ENCODE results near the gene TRIL.

The TRIL gene

GRCh38 chr7:28958980-28959347, 834 bp upstream of the TRIL start:
- H3K27ac ChIP-seq (ENCODE audit: low read depth, low read length) = no peak overlapping the region

GRCh38 chr7:28957751-28958234, 337 bp downstream of the TRIL start:
- Histone ChIP-seq H3K4me3 (ENCODE audit: low read depth in 1 of 2, low read length in 2 of 2) (peak overlapping the region; percentile 64 to 79), H3K4me1 (ENCODE audit: control insufficient read depth in 1 of 2, insufficient read depth in 2 of 2, low read length in 2 of 2) (peaks cover 23 to 37% of the 10 kb centered on the region in 2 donors), H3K9ac (ENCODE audit: low read depth in 1 of 2, low read length in 2 of 2) (peak overlapping the region in 1 of 2 donors; percentile 79), H3K27me3 (ENCODE audit: control insufficient read depth in 1 of 2, insufficient read depth in 2 of 2, low read length in 2 of 2) (peaks cover 6 to 9% of the 10 kb centered on the region in 2 donors), H3K36me3 (ENCODE audit: control insufficient read depth in 1 of 2, insufficient read depth in 2 of 2, low read length in 2 of 2) (no peaks in the 10 kb centered on the region), H3K9me3 (ENCODE audit: control insufficient read depth in 1 of 2, low read length in 2 of 2) (no peaks in the 10 kb centered on the region), H3K27ac (ENCODE audit: low read depth, low read length) (no peak overlapping the region)

More at GRCh38 chr7:28958980-28959347, 834 bp upstream of the TRIL start:
- Histone ChIP-seq H3K9ac (ENCODE audit: low read depth in 1 of 2, low read length in 2 of 2) (no peak overlapping the region), H3K27me3 (ENCODE audit: control insufficient read depth in 1 of 2, insufficient read depth in 2 of 2, low read length in 2 of 2) (peaks cover 6 to 9% of the 10 kb centered on the region in 2 donors), H3K4me3 (ENCODE audit: low read depth in 1 of 2, low read length in 2 of 2) (peak overlapping the region in 1 of 2 donors; percentile 79), H3K4me1 (ENCODE audit: control insufficient read depth in 1 of 2, insufficient read depth in 2 of 2, low read length in 2 of 2) (peaks cover 17 to 37% of the 10 kb centered on the region in 2 donors), H3K9me3 (ENCODE audit: control insufficient read depth in 1 of 2, low read length in 2 of 2) (no peaks in the 10 kb centered on the region), H3K36me3 (ENCODE audit: control insufficient read depth in 1 of 2, insufficient read depth in 2 of 2, low read length in 2 of 2) (no peaks in the 10 kb centered on the region)

GRCh38 chr7:28957064-28957750, 923 bp downstream of the TRIL start:
- Histone ChIP-seq H3K27me3 (ENCODE audit: control insufficient read depth in 1 of 2, insufficient read depth in 2 of 2, low read length in 2 of 2) (peaks cover 6 to 9% of the 10 kb centered on the region in 2 donors), H3K9me3 (ENCODE audit: control insufficient read depth in 1 of 2, low read length in 2 of 2) (no peaks in the 10 kb centered on the region), H3K9ac (ENCODE audit: low read depth in 1 of 2, low read length in 2 of 2) (peak overlapping the region; percentile 59 to 79), H3K36me3 (ENCODE audit: control insufficient read depth in 1 of 2, insufficient read depth in 2 of 2, low read length in 2 of 2) (no peaks in the 10 kb centered on the region), H3K27ac (ENCODE audit: low read depth, low read length) (no peak overlapping the region), H3K4me1 (ENCODE audit: control insufficient read depth in 1 of 2, insufficient read depth in 2 of 2, low read length in 2 of 2) (peaks cover 23 to 37% of the 10 kb centered on the region in 2 donors), H3K4me3 (ENCODE audit: low read depth in 1 of 2, low read length in 2 of 2) (peak overlapping the region; percentile 64 to 79)

- Histone ChIP-seq H3K4me3 (ENCODE audit: low read depth in 1 of 2, low read length in 2 of 2) (peak overlapping the region; percentile 64 to 79), H3K36me3 (ENCODE audit: control insufficient read depth in 1 of 2, insufficient read depth in 2 of 2, low read length in 2 of 2) (no peaks in the 10 kb centered on the region), H3K9me3 (ENCODE audit: control insufficient read depth in 1 of 2, low read length in 2 of 2) (no peaks in the 10 kb centered on the region), H3K27ac (ENCODE audit: low read depth, low read length) (peak overlapping the region; percentile 17), H3K9ac (ENCODE audit: low read depth in 1 of 2, low read length in 2 of 2) (peak overlapping the region; percentile 59 to 79), H3K27me3 (ENCODE audit: control insufficient read depth in 1 of 2, insufficient read depth in 2 of 2, low read length in 2 of 2) (peaks cover 6 to 9% of the 10 kb centered on the region in 2 donors), H3K4me1 (ENCODE audit: control insufficient read depth in 1 of 2, insufficient read depth in 2 of 2, low read length in 2 of 2) (peaks cover 23 to 37% of the 10 kb centered on the region in 2 donors)
These were observed 1.5 kb downstream of the TRIL start for GRCh38 chr7:28956608-28957063.

- peak overlapping the region; percentile 64 to 79 for H3K4me3 ChIP-seq (ENCODE audit: low read depth in 1 of 2, low read length in 2 of 2)
- H3K9me3 ChIP-seq (ENCODE audit: control insufficient read depth in 1 of 2, low read length in 2 of 2) = no peaks in the 10 kb centered on the region
- H3K27ac ChIP-seq (ENCODE audit: low read depth, low read length) = peak overlapping the region; percentile 17
- peak overlapping the region; percentile 59 to 79 for H3K9ac ChIP-seq (ENCODE audit: low read depth in 1 of 2, low read length in 2 of 2)
- H3K36me3 ChIP-seq (ENCODE audit: control insufficient read depth in 1 of 2, insufficient read depth in 2 of 2, low read length in 2 of 2) = no peaks in the 10 kb centered on the region
- H3K27me3 ChIP-seq (ENCODE audit: control insufficient read depth in 1 of 2, insufficient read depth in 2 of 2, low read length in 2 of 2) = peaks cover 6 to 9% of the 10 kb centered on the region in 2 donors
- peaks cover 23 to 37% of the 10 kb centered on the region in 2 donors for H3K4me1 ChIP-seq (ENCODE audit: control insufficient read depth in 1 of 2, insufficient read depth in 2 of 2, low read length in 2 of 2)
These were observed 2.2 kb downstream of the TRIL start for GRCh38 chr7:28955718-28956607.

- peak overlapping the region; percentile 64 to 79 for H3K4me3 ChIP-seq (ENCODE audit: low read depth in 1 of 2, low read length in 2 of 2)
- H3K36me3 ChIP-seq (ENCODE audit: control insufficient read depth in 1 of 2, insufficient read depth in 2 of 2, low read length in 2 of 2) = no peaks in the 10 kb centered on the region
- H3K27ac ChIP-seq (ENCODE audit: low read depth, low read length) = no peak overlapping the region
- peak overlapping the region; percentile 59 to 79 for H3K9ac ChIP-seq (ENCODE audit: low read depth in 1 of 2, low read length in 2 of 2)
- H3K27me3 ChIP-seq (ENCODE audit: control insufficient read depth in 1 of 2, insufficient read depth in 2 of 2, low read length in 2 of 2) = peaks cover 6 to 9% of the 10 kb centered on the region in 2 donors
- H3K9me3 ChIP-seq (ENCODE audit: control insufficient read depth in 1 of 2, low read length in 2 of 2) = no peaks in the 10 kb centered on the region
- peaks cover 23 to 37% of the 10 kb centered on the region in 2 donors for H3K4me1 ChIP-seq (ENCODE audit: control insufficient read depth in 1 of 2, insufficient read depth in 2 of 2, low read length in 2 of 2)
These were observed 2.8 kb downstream of the TRIL start for GRCh38 chr7:28955356-28955717.

- H3K9ac ChIP-seq (ENCODE audit: low read depth in 1 of 2, low read length in 2 of 2) = peak overlapping the region in 1 of 2 donors; percentile 79
- H3K27me3 ChIP-seq (ENCODE audit: control insufficient read depth in 1 of 2, insufficient read depth in 2 of 2, low read length in 2 of 2) = peaks cover 6 to 9% of the 10 kb centered on the region in 2 donors
- peaks cover 23 to 37% of the 10 kb centered on the region in 2 donors for H3K4me1 ChIP-seq (ENCODE audit: control insufficient read depth in 1 of 2, insufficient read depth in 2 of 2, low read length in 2 of 2)
- peak overlapping the region; percentile 64 to 79 for H3K4me3 ChIP-seq (ENCODE audit: low read depth in 1 of 2, low read length in 2 of 2)
- H3K27ac ChIP-seq (ENCODE audit: low read depth, low read length) = no peak overlapping the region
- H3K9me3 ChIP-seq (ENCODE audit: control insufficient read depth in 1 of 2, low read length in 2 of 2) = no peaks in the 10 kb centered on the region
- no peaks in the 10 kb centered on the region for H3K36me3 ChIP-seq (ENCODE audit: control insufficient read depth in 1 of 2, insufficient read depth in 2 of 2, low read length in 2 of 2)
These were observed 3.2 kb downstream of the TRIL start for GRCh38 chr7:28954946-28955345.

GRCh38 chr7:28954471-28954870, 3.7 kb downstream of the TRIL start:
- Histone ChIP-seq H3K4me3 (ENCODE audit: low read depth in 1 of 2, low read length in 2 of 2) (no peak overlapping the region), H3K27me3 (ENCODE audit: control insufficient read depth in 1 of 2, insufficient read depth in 2 of 2, low read length in 2 of 2) (peaks cover 6 to 9% of the 10 kb centered on the region in 2 donors), H3K36me3 (ENCODE audit: control insufficient read depth in 1 of 2, insufficient read depth in 2 of 2, low read length in 2 of 2) (no peaks in the 10 kb centered on the region), H3K9me3 (ENCODE audit: control insufficient read depth in 1 of 2, low read length in 2 of 2) (no peaks in the 10 kb centered on the region), H3K9ac (ENCODE audit: low read depth in 1 of 2, low read length in 2 of 2) (no peak overlapping the region), H3K4me1 (ENCODE audit: control insufficient read depth in 1 of 2, insufficient read depth in 2 of 2, low read length in 2 of 2) (peaks cover 23 to 37% of the 10 kb centered on the region in 2 donors), H3K27ac (ENCODE audit: low read depth, low read length) (no peak overlapping the region)

GRCh38 chr7:28953633-28954032, 4.5 kb downstream of the TRIL start:
- H3K36me3 ChIP-seq (ENCODE audit: control insufficient read depth in 1 of 2, insufficient read depth in 2 of 2, low read length in 2 of 2) = no peaks in the 10 kb centered on the region
- no peak overlapping the region for H3K4me3 ChIP-seq (ENCODE audit: low read depth in 1 of 2, low read length in 2 of 2)
- H3K27ac ChIP-seq (ENCODE audit: low read depth, low read length) = no peak overlapping the region
- no peaks in the 10 kb centered on the region for H3K9me3 ChIP-seq (ENCODE audit: control insufficient read depth in 1 of 2, low read length in 2 of 2)
- peaks cover 23 to 37% of the 10 kb centered on the region in 2 donors for H3K4me1 ChIP-seq (ENCODE audit: control insufficient read depth in 1 of 2, insufficient read depth in 2 of 2, low read length in 2 of 2)
- peaks cover 6 to 9% of the 10 kb centered on the region in 2 donors for H3K27me3 ChIP-seq (ENCODE audit: control insufficient read depth in 1 of 2, insufficient read depth in 2 of 2, low read length in 2 of 2)
- no peak overlapping the region for H3K9ac ChIP-seq (ENCODE audit: low read depth in 1 of 2, low read length in 2 of 2)

- Histone ChIP-seq H3K9me3 (ENCODE audit: control insufficient read depth in 1 of 2, low read length in 2 of 2) (no peaks in the 10 kb centered on the region), H3K36me3 (ENCODE audit: control insufficient read depth in 1 of 2, insufficient read depth in 2 of 2, low read length in 2 of 2) (no peaks in the 10 kb centered on the region), H3K4me3 (ENCODE audit: low read depth in 1 of 2, low read length in 2 of 2) (no peak overlapping the region), H3K27ac (ENCODE audit: low read depth, low read length) (no peak overlapping the region), H3K4me1 (ENCODE audit: control insufficient read depth in 1 of 2, insufficient read depth in 2 of 2, low read length in 2 of 2) (no peaks in the 10 kb centered on the region), H3K9ac (ENCODE audit: low read depth in 1 of 2, low read length in 2 of 2) (no peak overlapping the region), H3K27me3 (ENCODE audit: control insufficient read depth in 1 of 2, insufficient read depth in 2 of 2, low read length in 2 of 2) (no peaks in the 10 kb centered on the region)
These were observed 16.0 kb downstream of the TRIL start for GRCh38 chr7:28942168-28942567.

Measured in duodenal mucosa (tissue), 2 donors.